SK-N-SH (cell line): ENCODE data around the gene KRT72. TPM values are rescaled to one million over a fixed set of nuclear protein-coding genes. Genes with fewer than 3 reads are reported as not detected.

Experiments used
- CTCF ChIA-PET: fragments of 300-600, 350-600 bp; formaldehyde crosslinking; extraction: SDS; loops from one replicate; lab custom pipeline; 2021; lab: Yijun Ruan, JAX
- POLR2A ChIA-PET: fragments of 350-600 bp; sonication (Branson Sonifier 250); formaldehyde crosslinking; extraction: SDS; loops from one replicate; lab custom pipeline; 2020; ENCODE audit warnings: antibody characterized with exemption, inconsistent platforms; lab: Yijun Ruan, JAX
- DNase-seq: peaks from one replicate; pipeline ENCODE4 v3.0.0; 2012
- H2AFZ ChIP-seq: fragments of 200-600 bp; sonication (generic); 2 replicates; pipeline ENCODE4 v1.8.1; 2016; ENCODE audit warnings: antibody characterized with exemption, mild to moderate bottlenecking, low read depth
- H3F3A ChIP-seq: fragments of 200-600 bp; sonication (generic); replicated peaks from 2 replicates; pipeline ENCODE3; 2016; ENCODE audit warnings: antibody characterized with exemption, mild to moderate bottlenecking; ENCODE audit not compliant: insufficient read depth
- H3K27ac ChIP-seq, 2 experiments: fragments of 200-500 bp in 1 of 2; fragments of 200-600 bp in 1 of 2; sonication (Bioruptor generic) in 1 of 2; sonication (generic), shearing (Covaris generic) in 1 of 2; 2 replicates each; pipeline versions ENCODE4 v1.5.1 to v1.6.1; 2014 to 2016; ENCODE audit warnings: low read depth in 2 of 2, inconsistent platforms in 1 of 2, low read length in 1 of 2, mild to moderate bottlenecking in 1 of 2, mixed read lengths in 1 of 2
- H3K27me3 ChIP-seq: fragments of 200-600 bp; sonication (generic), shearing (Covaris generic); 2 replicates; pipeline ENCODE4 v1.6.1; 2016; ENCODE audit warnings: mixed run types; ENCODE audit not compliant: insufficient read depth
- H3K36me3 ChIP-seq, 2 experiments: fragments of 200-500 bp in 1 of 2; fragments of 200-600 bp in 1 of 2; sonication (Bioruptor generic) in 1 of 2; sonication (generic) in 1 of 2; replicated peaks in 1 of 2; 2 replicates each; pipeline versions ENCODE3 to v1.5.1; 2014 to 2016; ENCODE audit warnings: low read length in 1 of 2, mild to moderate bottlenecking in 1 of 2; ENCODE audit not compliant: insufficient read depth in 2 of 2, control insufficient read depth in 1 of 2
- H3K4me1 ChIP-seq, 2 experiments: fragments of 200-500 bp in 1 of 2; fragments of 200-600 bp in 1 of 2; sonication (Bioruptor generic) in 1 of 2; sonication (generic), shearing (Covaris generic) in 1 of 2; 2 replicates each; pipeline versions ENCODE4 v1.5.1 to v1.6.1; 2014 to 2016; ENCODE audit warnings: low read depth in 1 of 2, low read length in 1 of 2, mixed run types in 1 of 2; ENCODE audit not compliant: insufficient read depth in 2 of 2, control insufficient read depth in 1 of 2
- H3K4me2 ChIP-seq: fragments of 200-600 bp; sonication (generic), shearing (Covaris generic); 2 replicates; pipeline ENCODE4 v1.6.1; 2017; ENCODE audit warnings: mixed run types
- H3K4me3 ChIP-seq, 2 experiments: fragments of 200-500 bp in 1 of 2; fragments of 200-600 bp in 1 of 2; sonication (Bioruptor generic) in 1 of 2; sonication (generic), shearing (Covaris generic) in 1 of 2; 2 replicates each; pipeline versions ENCODE4 v1.5.1 to v1.8.1; 2014 to 2016; ENCODE audit warnings: low read depth in 2 of 2, inconsistent platforms in 1 of 2, low read length in 1 of 2, mild to moderate bottlenecking in 1 of 2, mixed read lengths in 1 of 2, moderate library complexity in 1 of 2
- H3K79me2 ChIP-seq: fragments of 200-600 bp; sonication (generic); 2 replicates; pipeline ENCODE4 v1.8.1; 2017; ENCODE audit warnings: mild to moderate bottlenecking; ENCODE audit not compliant: insufficient read depth
- H3K9ac ChIP-seq: fragments of 200-600 bp; sonication (generic); 2 replicates; pipeline ENCODE4 v1.6.1; 2017; ENCODE audit warnings: mixed run types
- H3K9me2 ChIP-seq: fragments of 200-600 bp; sonication (generic); 2 replicates; pipeline ENCODE4 v1.6.1; 2017; ENCODE audit warnings: mixed run types
- H3K9me3 ChIP-seq: fragments of 200-600 bp; sonication (generic); 2 replicates; pipeline ENCODE4 v1.6.1; 2017; ENCODE audit warnings: mixed run types, mild to moderate bottlenecking, moderate library complexity
- H4K20me1 ChIP-seq: fragments of 200-600 bp; sonication (generic); 2 replicates; pipeline ENCODE4 v1.6.1; 2017; ENCODE audit warnings: mild to moderate bottlenecking, mixed run types; ENCODE audit not compliant: insufficient read depth
- CHD2 ChIP-seq: fragments of 150-350 bp; IDR thresholded peaks from 2 replicates; pipeline ENCODE4 v1.6.1; 2018; ENCODE audit warnings: low read length; ENCODE audit not compliant: partially characterized antibody
- EP300 ChIP-seq, 2 experiments: IDR thresholded peaks; 2 replicates each; pipeline versions ENCODE4 v1.4.0 to v1.6.1; 2012; ENCODE audit warnings: borderline replicate concordance in 1 of 2, low read depth in 1 of 2, low read length in 1 of 2
- EZH2phosphoT487 ChIP-seq: fragments of 200-600 bp; sonication (generic); IDR thresholded peaks from 2 replicates; pipeline ENCODE4 v1.6.1; 2017; ENCODE audit warnings: low read depth, mixed run types, mild to moderate bottlenecking, antibody characterized with exemption, moderate library complexity, borderline replicate concordance
- GABPA ChIP-seq: IDR thresholded peaks from 2 replicates; pipeline ENCODE4 v1.4.0; 2012; ENCODE audit warnings: low read depth, mild to moderate bottlenecking
- IRF3 ChIP-seq: fragments of 150-350 bp; IDR thresholded peaks from 2 replicates; pipeline ENCODE4 v1.6.1; 2016; ENCODE audit warnings: mild to moderate bottlenecking, low read depth, low read length
- MEF2A ChIP-seq: IDR thresholded peaks from 2 replicates; pipeline ENCODE4 v1.4.0; 2012; ENCODE audit warnings: low read depth, borderline replicate concordance
- MXI1 ChIP-seq: IDR thresholded peaks from 2 replicates; pipeline ENCODE4 v1.6.1; 2012; ENCODE audit warnings: mild to moderate bottlenecking, low read depth, low read length, improper control_type of control experiment
- NFIC ChIP-seq: IDR thresholded peaks from 2 replicates; pipeline ENCODE4 v1.4.0; 2012; ENCODE audit warnings: borderline replicate concordance
- POLR2AphosphoS5 ChIP-seq: IDR thresholded peaks from 2 replicates; pipeline ENCODE4 v1.6.1; 2012; ENCODE audit warnings: low read depth, low read length
- RAD21 ChIP-seq: IDR thresholded peaks from 2 replicates; pipeline ENCODE4 v1.6.1; 2012; ENCODE audit warnings: mild to moderate bottlenecking, low read length
- RCOR1 ChIP-seq: fragments of 150-350 bp; IDR thresholded peaks from 2 replicates; pipeline ENCODE4 v1.6.1; 2017; ENCODE audit warnings: antibody characterized with exemption, low read length
- REST ChIP-seq: IDR thresholded peaks from 2 replicates; pipeline ENCODE4 v1.6.1; 2012; ENCODE audit warnings: mild to moderate bottlenecking, low read depth, low read length, moderate library complexity
- RFX5 ChIP-seq: IDR thresholded peaks from 2 replicates; pipeline ENCODE4 v1.6.1; 2012; ENCODE audit warnings: mild to moderate bottlenecking, improper control_type of control experiment, low read length
- SIN3A ChIP-seq: IDR thresholded peaks from 2 replicates; pipeline ENCODE4 v1.6.1; 2012; ENCODE audit warnings: low read depth, mild to moderate bottlenecking, low read length, moderate library complexity, borderline replicate concordance
- TAF1 ChIP-seq: IDR thresholded peaks from 2 replicates; pipeline ENCODE4 v1.6.1; 2012; ENCODE audit warnings: low read depth, mild to moderate bottlenecking, low read length, moderate library complexity, borderline replicate concordance
- TCF12 ChIP-seq: IDR thresholded peaks from 2 replicates; pipeline ENCODE4 v1.4.0; 2012
- YY1 ChIP-seq: IDR thresholded peaks from 2 replicates; pipeline ENCODE4 v1.4.0; 2012; ENCODE audit warnings: low read depth, mild to moderate bottlenecking
- ZBTB33 ChIP-seq: IDR thresholded peaks from 2 replicates; pipeline ENCODE4 v1.4.0; 2012; ENCODE audit warnings: low read depth, borderline replicate concordance
- WGBS: methylation state at CpG from one replicate; pipeline ENCODE4 v1.1.6; 2017; ENCODE audit warnings: low lambda C conversion rate; 5-methylcytosine and 5-hydroxymethylcytosine counted together
- polyA plus RNA-seq, 3 experiments: library from polyadenylated mRNA; depleted of rRNA; stranded (reverse); fragments of >200 nt; gene quantifications; 2 replicates each; pipeline ENCODE4 v1.2.3, GENCODE V29; 2012

Gene KRT72
- polyA plus RNA-seq, 1 of the 3 experiments (the other 2 are of a cell fraction) = not detected

- no peak overlapping the region for H3K4me2 ChIP-seq
- ChIA-PET POLR2A (no interaction called here), CTCF (no interaction called here)
- H3K9ac ChIP-seq = no peak overlapping the region
- no peaks in the 10 kb centered on the region for H3K9me2 ChIP-seq
- no peaks in the 10 kb centered on the region for H3F3A ChIP-seq
- H3K9me3 ChIP-seq = no peaks in the 10 kb centered on the region
- no peak overlapping the region for H3K27ac ChIP-seq
- TF ChIP-seq TAF1 (no peak), RAD21 (no peak), RCOR1 (no peak), EZH2phosphoT487 (no peak), MXI1 (no peak), YY1 (no peak), SIN3A (no peak), EP300 (IDR thresholded peaks at IDR 0.05; ENCODE audit: borderline replicate concordance in 1 of 2, low read depth in 1 of 2, low read length in 1 of 2) (no peak), POLR2AphosphoS5 (no peak), REST (no peak), ZBTB33 (no peak), CHD2 (no peak), TCF12 (no peak), IRF3 (no peak), MEF2A (no peak), GABPA (no peak), RFX5 (no peak), NFIC (no peak)
- H3K4me3 ChIP-seq = no peak overlapping the region
- no peaks in the 10 kb centered on the region for H4K20me1 ChIP-seq
- no peaks in the 10 kb centered on the region for H3K36me3 ChIP-seq
- H3K79me2 ChIP-seq = no peaks in the 10 kb centered on the region
- whole genome bisulfite sequencing = 29% methylated on average over 10 of the region's 10 CpGs
- no peak for DNase-seq
- peaks cover 60% of the 10 kb centered on the region; the same call in 1 of the 2 replicates for H3K27me3 ChIP-seq
- no peaks in the 10 kb centered on the region for H3K4me1 ChIP-seq
- no peak overlapping the region for H2AFZ ChIP-seq
These were observed 15.6 kb upstream of the KRT72 start for GRCh38 chr12:52616680-52617402.
